Glomerular endothelial cell (primary cell): ENCODE results near the gene P4HA1. TPM values are rescaled to one million over a fixed set of nuclear protein-coding genes. Genes with fewer than 3 reads are reported as not detected.
"Not testable (repeated sequence)": the region's sequence is repeated elsewhere in the genome, so short reads cannot be mapped to it uniquely, and the experiment has no call there.

Experiments
- DNase-seq: peaks from one replicate; pipeline ENCODE4 v3.0.0-alpha.2; 2011; ENCODE audit warnings: low read depth, low spot score; ENCODE audit errors: extremely low read depth
- total RNA-seq: library from RNA; depleted of rRNA; stranded (reverse); fragments of >200 nt; gene quantifications from 2 replicates; pipeline ENCODE4 v1.2.3, GENCODE V29; 2015

Gene P4HA1
- total RNA-seq, 1 donor from 2014 or later = 82.2 TPM

DNA sequence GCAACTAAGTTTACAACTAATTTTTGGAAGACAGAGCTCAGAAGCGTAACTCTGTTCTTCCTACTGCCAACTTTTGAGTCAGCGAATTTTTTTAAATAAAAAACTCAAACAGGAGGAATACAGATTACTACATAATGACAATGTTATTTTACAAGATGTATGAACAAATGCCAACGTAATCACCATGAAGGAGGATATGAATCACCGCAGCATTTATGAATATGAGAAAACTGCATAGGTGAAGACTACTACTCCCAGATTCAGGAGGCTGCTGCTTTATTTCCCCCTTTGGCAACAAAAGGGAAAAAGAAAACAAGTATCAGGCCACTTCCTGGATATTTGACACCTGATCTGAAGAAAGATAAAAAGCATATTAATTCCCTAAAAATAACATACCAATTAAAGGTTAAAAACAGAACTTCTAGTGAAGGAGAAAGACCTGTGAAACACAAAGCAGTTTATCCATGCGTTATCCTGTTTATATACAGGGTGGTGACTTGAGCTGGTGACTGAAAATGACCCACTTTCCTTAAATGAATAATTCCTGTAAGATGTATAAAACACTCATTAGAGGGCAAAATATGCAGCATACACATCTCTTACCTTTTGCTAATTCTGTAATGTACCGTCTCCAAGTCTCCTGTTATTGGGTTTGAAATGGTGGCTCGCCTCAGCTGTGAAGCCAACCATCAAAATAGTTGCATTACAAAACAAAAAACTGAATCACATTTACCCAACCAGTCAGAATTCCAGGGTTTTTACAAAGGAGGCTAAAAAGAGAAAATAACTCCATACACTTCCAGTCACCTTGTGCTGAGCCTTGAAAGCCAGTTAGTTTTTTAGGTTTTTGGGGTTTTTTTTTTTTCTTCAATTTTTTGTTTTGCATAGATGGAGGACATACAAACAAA lies 52.0 kb downstream of the P4HA1 start:
- peak; percentile 80 for DNase-seq

DNA sequence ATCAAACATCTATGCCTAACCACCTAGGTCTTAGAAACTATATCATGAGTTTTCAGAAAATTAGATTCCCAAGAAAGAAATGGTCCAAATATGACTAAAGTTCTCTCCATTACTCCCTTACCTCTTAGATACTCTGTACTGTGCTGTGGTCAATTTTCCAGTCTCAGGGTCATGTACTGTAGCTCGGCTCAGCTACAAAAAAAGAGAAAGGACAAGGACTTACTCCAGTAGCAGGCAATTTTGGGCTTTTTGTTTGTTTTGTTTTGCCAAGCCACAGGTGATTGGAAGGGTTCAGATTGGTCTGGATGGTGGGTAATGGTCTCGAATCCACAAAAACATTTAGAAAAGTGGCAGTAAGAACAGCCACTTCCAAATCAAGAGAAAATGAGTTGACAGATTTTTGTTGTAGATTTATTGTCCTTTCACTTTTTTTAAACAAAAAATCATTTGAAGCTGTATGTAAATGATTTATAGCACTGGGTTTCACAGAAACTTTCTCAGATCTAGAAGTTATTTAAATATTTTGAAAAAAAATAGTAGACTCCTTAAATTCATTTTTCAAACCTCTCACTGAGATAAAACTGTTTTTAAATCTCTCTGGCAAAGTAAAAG lies 52.8 kb downstream of the P4HA1 start:
- no peak for DNase-seq

DNA sequence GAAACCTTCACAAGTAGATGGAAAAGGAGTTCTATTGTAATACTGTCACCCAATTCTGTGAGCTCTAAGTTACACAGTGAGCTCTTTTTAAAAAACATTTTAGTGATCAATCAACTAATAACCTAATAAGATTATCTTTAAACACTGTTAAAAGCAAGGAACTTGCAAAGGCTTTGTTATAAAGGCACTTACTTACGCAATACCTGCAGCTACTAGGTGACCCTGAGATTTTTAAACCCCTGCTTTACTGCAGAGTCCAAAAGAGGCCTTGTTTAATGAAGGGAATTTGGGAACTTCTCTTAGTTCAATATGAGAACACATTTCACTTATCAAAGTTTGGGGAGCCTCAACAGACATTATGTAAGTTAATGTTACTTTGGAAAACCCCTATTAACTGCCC lies 53.3 kb downstream of the P4HA1 start:
- DNase-seq = no peak

DNA sequence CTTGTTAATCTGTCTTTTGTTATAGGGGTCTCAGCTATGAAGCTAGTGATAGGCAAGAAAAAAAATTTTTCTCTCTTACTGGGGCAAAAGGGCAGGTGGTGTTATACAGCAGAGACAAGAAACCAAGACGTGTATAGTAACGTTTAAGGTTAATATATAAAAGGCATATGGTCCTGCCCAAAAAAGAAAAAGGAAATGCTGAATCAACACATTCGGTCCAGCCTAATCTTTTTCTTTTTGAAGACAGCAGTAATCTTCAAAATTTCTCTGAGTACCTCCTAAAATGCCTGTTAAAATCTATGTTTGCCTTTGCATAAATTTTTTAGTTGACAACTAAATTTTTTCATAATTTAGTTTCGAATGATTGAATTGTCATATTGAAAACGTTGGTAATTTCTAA lies 54.5 kb downstream of the P4HA1 start:
- no peak for DNase-seq

DNA sequence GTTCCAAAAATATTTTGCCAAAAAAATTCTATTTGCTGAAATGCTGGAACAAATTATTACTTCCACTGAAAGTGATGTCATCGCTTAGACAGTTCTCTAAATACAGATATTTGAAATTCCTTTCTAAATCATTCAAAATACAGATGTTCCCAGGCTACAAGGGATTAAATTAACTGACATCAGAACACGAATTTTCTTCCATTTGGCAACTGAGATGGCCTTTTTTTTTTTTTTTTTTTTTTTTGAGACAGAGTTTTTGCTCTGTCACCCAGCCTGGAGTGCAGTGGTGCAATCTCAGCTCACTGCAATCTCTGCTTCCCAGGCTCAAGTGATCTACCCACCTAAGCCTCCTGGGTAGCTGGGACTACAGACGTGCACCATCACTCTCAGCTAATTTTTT lies 57.0 kb downstream of the P4HA1 start:
- DNase-seq = no peak

DNA sequence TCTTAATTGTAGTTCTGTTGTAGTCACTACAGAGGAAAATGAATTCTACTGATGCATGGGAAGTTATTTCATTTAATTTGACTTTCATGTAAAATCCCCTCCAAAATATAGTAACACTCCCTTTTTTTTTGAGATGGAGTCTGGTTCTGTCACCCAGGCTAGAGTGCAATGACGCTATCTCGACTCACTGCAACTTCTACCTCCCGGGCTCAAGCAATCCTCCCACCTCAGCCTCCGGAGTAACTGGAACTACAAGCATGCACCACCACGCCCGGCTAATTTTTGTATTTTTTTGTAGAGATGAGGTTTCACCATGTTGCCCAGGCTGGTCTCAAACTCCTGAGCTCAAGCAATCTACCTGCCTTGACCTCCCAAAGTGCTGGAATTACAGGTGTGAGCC lies 60.4 kb downstream of the P4HA1 start:
- DNase-seq = not testable (repeated sequence)

DNA sequence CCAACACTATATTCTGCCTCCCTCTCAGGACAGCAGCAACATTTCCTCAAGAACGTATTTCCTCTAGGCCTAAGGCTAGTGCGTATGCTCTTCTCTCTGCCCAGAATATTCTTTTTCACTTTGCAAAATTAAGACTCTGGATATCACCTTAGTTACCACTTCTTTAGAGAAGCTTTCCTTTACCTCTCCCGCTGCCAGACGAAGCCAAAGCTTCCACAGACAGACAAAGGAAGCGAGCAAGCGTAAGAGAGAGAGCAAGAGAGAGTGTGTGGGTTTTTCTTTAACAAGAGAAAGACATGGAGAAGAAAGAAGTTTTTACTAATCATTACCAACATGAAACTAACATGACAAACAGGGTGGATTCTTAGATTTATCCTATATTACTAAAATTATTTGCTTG lies 64.1 kb downstream of the P4HA1 start:
- no peak for DNase-seq

DNA sequence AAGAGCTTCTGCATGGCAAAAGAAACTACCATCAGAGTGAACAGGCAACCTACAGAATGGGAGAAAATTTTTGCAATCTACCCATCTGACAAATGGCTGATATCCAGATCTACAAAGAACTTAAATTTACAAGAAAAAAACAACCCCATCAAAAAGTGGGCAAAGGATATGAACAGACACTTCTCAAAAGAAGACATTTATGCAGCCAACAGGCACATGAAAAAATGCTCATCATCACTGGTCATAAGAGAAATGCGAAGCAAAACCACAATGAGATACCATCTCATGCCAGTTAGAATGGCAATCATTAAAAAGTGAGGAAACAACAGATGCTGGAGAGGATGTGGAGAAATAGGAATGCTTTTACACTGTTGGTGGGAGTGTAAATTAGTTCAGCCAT lies 70.0 kb downstream of the P4HA1 start:
- not testable (repeated sequence) for DNase-seq

DNA sequence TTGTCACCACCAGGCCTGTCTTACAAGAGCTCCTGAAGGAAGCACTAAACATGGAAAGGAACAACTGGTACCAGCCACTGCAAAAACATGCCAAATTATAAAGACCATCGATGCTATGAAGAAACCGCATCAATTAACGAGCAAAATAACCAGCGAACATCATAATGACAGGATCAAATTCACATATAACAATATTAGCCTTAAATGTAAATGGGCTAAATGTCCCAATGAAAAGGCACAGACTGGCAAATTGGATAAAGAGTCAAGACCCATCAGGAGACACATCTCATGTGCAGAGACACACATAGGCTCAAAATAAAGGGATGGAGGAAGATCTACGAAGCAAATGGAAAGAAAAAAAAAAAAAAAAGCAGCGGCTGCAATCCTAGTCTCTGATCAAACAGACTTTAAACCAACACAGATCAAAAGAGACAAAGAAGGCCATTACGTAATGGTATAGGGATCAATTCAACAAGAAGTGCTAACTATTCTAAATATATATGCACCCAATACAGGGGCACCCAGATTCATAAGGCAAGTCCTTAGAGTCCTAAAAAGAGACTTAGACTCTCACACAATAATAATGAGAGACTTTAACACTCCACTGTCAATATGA lies 73.1 kb downstream of the P4HA1 start:
- DNase-seq = not testable (repeated sequence)

DNA sequence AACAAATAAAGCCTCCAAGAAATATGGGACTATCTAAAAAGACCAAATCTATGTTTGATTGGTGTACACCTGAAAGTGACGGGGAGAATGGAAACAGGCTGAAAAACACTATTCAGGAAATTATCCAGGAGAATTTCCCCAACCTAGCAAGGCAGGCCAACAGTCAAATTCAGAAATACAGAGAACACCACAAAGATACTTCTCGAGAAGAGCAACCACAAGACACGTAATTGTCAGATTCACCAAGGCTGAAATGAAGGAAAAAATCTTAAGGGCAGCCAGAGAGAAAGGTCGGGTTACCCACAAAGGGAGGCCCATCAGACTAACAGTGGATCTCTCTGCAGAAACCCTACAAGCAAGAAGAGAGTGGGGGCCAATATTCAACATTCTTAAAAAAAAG lies 73.7 kb downstream of the P4HA1 start:
- not testable (repeated sequence) for DNase-seq

DNA sequence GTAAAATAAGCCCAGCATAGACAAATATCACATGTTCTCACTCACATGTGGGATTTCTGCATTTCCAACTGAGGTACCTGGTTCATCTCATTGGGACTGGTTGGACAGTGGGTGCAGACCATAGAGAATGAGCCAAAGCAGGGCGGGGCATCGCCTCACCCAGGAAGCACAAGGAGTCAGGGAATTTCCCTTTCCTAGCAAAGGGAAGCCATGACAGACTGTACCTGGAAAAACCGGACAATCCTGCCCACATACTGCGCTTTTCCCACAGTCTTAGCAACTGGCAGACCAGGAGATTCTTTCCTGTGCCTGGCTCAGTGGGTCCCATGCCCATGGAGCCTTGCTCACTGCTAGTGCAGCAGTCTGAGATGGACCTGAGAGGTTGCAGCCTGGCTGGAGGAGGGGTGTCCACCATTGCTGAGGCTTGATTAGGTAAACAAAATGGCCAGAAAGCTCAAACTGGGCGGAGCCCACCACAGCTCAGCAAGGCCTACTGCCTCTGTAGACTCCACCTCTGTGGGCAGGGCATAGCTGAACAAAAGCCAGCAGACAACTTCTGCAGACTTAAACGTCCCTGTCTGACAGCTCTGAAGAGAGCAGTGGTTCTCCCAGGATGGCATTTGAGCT lies 75.0 kb downstream of the P4HA1 start:
- DNase-seq = not testable (repeated sequence)

DNA sequence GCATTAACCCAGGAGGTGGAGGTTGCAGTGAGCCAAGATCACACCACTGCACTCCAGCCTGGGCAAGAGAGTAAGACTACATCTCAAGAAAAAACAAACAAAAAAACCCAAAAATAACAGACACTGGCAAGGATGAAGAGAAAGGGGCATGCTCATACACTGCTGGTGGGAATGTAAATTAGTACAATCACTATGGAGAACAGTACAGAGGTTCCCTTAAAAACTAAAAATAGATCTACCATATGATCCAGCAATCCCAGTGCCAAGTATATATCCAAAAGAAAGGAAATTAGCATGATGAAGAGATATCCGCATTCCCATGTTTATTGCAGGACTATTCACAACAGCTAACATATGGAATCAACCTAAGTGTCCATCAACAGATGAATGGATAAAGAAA lies 75.6 kb downstream of the P4HA1 start:
- no peak for DNase-seq

DNA sequence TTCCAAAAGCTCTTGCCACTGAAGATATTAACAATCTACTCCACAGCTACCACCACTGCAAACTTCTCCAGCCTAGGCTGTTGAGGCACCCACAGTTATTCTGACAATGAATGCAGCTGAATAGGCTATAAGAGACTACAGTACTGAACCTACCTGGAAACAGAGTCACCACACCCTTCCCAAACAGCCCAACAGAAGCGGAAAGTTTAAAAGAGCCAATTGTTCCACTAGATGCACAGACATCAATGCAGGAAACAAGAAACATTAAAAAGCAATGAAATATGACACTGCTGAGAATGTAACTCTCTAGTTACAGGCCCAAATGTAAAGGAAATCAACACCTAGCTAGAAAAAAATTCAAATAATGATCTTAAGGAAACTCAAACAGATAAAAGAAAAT lies 77.6 kb downstream of the P4HA1 start:
- no peak for DNase-seq

DNA sequence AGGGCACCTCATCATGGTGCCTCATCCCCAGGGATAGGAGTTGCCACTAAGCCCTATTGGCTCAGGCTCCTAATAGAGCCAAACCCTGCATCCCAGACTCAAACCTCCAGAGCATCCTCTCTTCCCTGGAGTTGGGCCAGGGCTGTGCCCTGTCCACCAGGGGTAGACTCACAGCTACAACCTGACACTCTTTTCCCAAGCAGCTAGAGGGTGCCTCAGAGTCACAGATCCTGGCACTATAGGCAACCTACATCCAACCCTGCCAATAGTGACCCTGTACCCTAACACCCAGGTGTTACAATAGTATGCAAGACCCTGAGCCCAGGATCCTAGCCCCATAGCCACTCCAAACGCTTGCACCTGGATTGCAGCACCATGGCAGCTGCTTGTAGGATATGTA lies 78.0 kb downstream of the P4HA1 start:
- no peak for DNase-seq

DNA sequence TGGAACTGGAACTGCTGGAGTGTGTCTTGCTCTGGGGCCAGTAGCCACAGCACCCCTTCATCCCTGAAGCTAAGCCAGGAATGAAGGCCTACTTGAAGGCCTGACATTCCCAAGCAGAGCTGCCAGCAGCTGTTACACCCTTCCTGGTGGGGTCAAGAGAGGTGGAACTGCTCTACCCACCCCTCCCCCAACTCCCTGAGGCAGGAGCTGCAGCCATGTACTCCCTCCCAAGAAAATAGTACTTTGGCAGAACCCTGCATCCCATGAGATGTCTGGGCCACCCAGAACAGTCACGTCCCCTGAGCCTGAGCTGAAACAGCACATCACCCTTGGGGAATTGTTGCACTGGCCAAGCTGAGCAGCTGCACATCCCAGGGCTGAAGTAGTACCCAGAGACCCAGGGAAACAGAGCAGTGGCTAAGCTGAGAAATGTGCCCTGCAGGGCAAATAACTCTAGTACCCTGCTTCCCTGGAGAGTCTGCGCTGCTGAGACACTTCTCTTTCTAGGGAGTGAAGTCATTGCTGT lies 78.6 kb downstream of the P4HA1 start:
- DNase-seq = no peak

DNA sequence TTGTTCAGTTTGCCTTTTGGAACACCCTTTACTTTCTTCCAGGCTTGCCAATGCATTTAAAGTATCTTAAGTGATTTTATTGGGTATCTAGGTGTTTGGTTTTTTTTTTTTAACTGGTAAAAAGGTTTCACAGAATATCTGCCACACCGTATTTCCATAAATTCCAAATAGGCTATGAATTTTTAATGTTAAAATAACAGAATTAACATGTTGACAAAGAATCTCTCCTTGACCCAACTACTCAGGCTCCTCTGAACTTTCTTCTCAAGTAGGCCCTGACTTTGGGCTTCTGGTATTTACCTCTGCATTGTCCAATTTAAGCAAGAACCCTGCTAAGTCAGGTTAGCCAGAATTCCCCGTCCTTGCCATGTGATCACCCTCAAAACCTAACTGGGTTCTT lies 80.9 kb downstream of the P4HA1 start:
- DNase-seq = no peak

DNA sequence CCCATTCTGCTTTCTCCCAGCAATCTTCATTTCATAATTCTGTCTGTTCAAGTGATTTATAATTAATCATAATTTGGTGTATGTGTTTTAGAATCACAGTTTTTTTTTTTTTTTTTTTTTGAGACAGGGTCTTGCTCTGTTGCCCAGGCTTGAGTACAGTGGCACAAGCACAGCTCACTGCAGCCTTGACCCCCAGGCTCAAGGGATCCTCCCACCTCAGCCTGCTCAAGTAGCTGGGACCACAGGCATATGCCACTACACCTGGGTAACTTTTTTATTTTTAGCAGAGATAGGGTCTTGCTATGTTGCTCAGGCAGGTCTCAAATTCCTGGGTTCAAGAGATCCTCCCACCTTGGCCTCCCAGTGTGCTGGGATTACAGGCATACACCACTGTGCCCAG lies 92.8 kb downstream of the P4HA1 start:
- DNase-seq = no peak

DNA sequence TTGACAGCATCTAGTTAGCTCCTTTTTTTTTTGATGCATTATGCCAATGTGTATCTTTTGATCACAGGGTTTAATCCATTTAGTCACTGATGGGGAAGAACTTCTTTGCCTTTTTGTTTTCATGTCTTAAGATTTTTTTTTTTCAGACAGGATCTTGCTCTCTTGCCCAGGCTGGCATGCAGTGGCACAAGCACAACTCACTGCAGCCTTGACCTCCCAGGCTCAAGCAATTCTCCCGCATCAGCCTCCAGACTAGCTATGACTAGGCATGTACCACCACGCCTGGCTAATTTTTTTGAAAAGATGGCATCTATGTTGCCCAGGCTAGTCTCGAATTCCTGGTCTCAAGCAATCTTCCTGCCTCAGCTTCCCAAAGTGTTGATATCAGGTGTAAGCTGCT lies 95.7 kb downstream of the P4HA1 start:
- DNase-seq = no peak

DNA sequence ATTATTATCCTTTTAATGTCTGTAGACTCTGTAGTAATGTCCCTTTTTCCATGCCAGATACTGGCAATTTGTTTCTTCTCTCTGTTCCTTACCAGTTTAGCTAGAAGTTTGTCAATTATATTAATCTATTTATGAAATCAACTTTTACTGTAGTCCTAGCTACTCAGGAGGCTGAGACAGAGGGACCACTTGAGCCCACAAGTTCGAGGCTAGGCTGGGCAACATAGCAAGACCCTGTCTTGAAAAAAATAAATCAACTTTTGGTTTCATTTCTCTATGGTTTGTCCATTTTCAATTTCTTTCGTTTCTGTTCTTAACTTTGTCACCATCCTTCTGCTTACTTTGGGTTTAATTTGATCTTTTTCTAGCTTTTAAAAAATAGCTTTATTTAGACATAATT lies 99.6 kb downstream of the P4HA1 start:
- DNase-seq = no peak

DNA sequence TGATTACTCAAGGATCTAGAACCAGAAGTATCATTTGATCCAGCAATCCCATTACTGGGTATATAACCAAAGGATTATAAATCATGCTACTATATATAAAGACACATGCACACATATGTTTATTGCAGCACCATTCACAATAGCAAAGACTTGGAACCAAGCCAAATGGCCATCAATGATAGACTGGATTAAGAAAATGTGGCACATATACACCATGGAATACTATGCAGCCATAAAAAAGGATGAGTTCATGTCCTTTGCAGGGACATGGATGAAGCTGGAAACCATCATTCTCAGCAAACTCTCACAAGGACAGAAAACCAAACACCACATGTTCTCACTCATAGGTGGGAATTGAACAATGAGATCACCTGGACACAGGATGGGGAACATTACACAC lies 101.2 kb downstream of the P4HA1 start:
- not testable (repeated sequence) for DNase-seq

DNA sequence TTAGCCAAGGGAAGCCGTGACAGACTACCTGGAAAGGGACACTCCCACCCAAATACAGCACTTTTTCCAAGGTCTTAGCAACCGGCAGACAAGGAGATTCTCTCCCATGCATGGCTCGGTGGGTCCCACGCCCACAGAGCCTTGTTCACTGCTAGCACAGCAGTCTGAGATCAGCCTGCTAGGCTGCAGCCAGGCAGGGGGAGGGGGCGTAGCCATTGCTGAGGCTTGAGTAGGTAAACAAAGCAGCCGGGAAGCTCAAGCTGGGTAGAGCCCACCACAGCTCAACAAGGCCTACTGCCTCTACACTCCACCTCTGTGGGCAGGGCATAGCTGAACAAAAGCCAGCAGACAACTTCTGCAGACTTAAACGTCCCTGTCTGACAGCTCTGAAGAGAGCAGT lies 106.9 kb downstream of the P4HA1 start:
- not testable (repeated sequence) for DNase-seq
